Right forelimb (tissue), 1 donor: ENCODE measurements around the gene FBXL17.

Experiments
- DNase-seq: peaks from one replicate; pipeline ENCODE4 v3.0.0-alpha.2; 2018

Gene FBXL17

DNA sequence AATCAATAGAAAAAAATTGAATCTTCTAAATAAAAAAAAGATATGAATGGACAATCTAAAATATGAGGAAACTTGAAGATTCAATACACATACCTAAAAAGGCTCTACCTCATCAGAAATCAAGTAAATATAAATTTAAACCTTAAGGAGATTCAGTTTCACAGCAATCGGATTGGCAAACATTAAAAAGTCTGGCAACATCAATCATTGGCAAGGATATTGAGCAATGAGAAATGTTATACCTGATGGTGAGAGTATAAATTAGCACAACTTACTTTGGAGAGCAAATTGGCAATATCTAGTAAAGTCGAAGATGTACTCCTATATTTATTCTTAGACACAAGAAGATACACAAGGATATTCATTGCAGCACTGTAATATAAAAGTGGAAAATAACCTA is 436.8 kb downstream of the FBXL17 start:
- DNase-seq, result no peak

DNA sequence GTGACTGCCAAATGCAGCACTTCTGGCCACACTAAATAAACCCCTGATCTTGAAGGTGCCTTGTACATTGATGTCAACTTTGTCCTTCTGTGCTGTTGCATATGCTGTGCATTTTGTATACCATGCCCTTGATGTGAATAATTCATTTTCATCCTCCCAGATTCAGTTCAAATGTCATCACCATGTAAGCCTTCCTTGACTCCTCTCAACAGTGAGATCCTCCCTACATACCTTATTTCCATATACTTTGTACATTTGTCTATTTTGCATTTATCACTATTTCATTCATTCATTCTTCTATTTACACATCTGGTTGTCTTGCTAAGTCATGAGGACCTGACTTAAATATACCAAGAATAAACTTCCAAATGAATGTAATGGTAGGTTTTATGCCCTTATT is 438.0 kb downstream of the FBXL17 start:
- no peak for DNase-seq

DNA sequence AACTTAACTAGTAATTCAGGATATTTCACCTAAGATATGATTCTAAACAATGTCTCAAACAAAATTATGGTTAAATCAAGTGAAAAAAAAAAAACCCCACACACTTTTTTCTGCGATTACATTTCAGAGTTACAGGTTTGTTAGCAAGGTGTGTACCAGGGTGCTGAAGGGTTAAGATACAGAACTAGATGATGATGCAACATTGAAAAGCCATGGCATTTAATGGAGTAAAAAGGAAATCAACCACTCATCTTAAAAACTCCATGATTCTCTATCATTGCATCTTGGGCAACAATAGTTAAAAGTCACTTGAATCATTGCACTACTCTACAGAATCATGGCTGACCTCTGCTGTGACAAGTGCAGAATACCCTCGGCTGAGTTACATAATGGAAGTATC is 440.9 kb downstream of the FBXL17 start:
- no peak for DNase-seq

DNA sequence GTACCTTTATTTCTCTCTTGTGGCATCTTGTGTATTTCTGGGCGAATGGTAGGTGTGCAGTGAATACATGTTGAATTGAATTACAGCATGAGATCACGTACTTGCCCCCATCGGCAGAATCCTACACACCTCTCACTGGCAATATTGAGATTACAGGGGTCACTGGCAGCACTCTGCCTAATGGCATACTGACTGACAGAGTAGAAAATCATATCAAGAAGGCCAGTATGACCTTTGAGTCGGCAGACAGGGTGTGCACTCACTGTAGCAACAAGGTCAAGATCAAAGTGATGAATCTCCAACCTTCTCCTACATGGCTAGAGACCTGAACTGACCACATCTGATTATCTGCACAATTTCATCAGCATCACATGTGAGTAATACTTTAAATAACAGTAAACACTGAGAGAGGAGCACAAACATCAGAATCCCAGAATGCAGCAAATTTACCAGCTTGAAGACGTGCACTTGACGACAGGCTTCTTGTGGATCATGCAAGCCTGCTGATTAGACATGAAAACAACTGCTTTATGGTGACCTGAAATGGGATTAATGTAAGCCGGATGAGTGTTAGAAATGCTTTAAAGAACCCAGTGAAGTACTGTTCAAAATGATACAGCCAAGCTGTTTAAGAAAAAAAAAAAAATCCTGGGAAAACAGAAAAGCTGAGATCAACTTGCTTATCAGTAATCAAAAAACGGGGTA is 444.1 kb downstream of the FBXL17 start:
- DNase-seq, result no peak

DNA sequence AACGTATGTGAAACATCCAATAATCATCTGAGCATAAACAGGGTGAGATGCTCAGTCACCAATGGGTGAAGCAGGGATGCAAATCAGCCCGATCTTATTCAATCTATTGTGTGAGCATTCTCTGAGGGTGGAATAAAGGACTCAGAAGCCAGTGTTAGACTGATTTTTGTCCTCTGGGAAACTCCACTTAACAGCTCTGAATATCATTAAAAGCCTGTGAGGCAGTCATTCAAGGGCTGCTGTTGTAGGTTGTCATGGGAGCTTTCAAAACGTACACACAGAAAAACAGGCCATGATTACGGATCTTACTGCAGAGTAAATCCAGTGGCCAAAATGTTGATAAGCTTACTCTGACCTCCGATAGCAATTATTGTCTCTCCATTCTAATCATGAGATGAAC is 444.7 kb downstream of the FBXL17 start:
- no peak for DNase-seq

DNA sequence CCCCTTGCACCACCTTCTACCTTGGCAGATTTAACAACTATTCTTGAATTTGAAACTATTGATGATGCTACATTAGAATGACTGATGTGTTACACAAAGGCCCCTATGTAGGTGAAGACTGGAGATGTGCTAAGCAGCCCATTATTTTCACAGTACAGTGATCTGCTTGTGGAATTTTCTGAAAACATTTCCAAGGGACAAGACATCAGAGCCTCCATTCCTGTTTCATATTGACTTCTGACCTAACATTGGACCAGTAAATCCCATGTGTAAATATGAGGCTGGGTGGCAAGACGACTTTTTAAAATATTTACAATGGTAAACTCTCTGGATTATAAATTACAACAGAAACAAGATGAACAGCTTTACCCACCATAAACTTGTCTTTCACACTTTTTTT is 445.4 kb downstream of the FBXL17 start:
- DNase-seq, result no peak

DNA sequence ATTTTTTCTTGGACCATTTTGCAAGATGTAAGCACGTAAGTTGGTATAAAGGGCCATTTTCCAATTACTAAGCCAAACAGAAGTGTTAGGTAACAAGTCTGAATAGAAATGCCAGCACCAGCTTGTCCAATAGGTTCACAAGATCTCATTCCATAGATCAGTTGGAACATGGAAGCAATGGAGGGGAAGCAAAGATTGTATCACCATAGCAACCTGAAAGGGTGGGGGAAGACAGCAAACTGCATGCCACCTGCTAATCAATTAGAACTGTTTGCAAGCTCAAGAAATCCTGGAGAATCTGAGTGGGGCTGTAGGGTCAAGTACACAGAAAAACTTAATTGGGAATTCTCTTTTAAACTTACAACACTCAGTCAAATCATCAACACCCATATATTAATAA is 446.3 kb downstream of the FBXL17 start:
- no peak for DNase-seq

DNA sequence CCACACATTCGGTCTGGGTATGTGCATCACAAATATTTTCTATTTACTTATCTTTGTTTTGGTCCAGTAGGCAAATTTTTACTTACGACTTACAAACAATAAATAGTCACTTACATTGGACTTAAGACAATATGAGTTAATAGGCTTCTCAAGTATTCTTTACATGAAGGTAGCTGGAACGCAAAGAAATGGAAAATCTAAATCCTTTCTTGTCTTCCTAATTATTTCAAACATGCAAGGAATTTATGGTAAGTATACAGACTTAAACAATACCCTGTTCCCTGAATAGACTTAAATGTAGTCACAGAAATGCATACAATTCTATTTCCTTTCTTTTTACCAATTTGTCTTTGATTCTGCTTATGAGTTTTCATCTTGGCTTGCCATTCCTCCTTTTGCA is 448.6 kb downstream of the FBXL17 start:
- DNase-seq, result no peak

DNA sequence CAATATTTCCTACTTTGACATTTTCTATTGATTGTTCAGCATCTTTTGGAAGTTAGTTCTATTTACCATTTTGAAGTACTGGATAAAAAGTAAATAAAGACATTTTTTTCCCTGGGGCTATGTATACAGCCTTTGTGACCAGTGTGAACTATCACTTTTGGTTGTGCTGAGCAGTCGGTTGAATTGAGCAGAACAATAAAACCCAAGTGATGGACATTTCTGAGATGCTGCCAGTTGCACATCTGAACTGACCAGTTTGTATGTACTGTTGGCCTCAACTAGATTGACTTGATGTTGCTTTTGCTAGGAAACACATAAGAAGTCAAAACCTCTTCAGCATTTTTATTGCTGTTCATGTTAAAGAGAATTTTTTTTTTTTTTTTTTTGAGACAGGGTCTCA is 451.0 kb downstream of the FBXL17 start:
- no peak for DNase-seq

DNA sequence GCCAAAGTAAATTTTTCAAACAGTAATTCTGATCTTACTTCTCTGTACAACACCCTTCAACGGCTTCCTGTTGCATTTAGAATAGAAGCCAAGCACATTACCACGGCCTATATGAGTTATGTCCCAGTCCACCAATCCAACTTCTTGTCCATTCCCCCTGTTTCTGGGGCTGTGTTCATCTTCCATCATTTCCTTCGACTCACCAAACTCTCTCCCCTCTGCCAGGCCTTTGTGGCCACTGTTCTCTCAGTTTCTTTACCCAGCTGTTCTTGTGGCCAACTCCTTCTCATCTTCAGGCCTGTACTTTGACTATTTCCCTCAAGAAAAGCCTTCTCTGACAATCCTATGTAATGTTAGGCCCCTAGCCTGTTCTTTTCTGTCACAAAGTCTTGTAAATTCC is 451.8 kb downstream of the FBXL17 start:
- DNase-seq, result no peak

DNA sequence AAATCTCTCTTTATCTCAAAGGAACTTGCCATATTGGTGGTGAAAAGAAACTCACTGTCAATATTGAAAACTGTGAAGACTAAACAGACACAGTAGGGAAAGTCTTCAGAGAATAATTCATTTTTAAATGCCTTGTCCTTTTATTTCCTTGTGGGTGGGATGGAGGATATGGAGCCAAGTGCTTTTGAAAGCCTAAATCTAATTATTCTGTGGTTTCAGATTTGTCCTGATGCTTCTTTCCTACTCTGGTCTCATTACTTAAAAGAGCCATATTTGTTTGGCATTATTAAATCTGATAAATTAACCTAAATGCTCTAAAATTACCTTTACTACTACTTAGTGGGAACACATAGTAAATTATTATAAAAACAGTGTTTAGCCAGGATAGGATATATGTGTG is 452.8 kb downstream of the FBXL17 start:
- DNase-seq, result no peak

DNA sequence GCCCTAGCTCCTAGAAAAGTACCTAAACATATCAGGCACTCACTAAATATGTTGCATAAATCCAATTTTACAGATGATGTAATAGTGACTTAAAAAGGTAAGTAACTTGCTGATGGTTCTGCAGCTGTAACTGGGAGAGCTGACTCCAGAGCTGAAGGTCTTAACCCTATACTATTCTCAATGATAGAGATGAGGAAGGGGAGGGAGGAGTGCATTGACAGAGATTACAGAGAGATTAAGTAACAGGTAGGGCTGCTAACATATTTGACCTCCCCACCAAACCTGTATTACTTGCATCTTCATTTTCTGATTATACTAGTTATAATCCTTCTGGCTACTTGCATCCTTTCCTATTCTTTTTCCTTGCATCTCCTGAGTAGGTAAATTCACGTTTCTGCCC is 455.8 kb downstream of the FBXL17 start:
- no peak for DNase-seq

DNA sequence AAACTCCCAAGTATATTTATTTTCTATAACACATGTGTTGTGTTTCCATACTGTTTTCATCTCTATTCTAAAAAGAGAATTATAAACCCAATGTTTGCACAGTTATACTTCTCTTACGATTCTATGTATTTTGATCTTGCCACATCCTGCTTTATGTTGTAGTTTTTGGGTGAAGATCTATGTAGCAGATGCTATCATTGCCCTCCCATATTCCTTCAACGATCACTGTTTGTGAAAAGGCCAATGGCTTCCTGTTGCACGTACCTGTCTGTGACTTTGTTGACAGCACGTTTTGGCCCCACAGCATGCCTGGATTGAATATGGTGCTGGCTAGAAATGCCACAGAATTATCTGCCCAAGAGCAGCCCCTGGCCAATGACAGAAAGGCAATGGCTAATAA is 456.7 kb downstream of the FBXL17 start:
- DNase-seq, result no peak

DNA sequence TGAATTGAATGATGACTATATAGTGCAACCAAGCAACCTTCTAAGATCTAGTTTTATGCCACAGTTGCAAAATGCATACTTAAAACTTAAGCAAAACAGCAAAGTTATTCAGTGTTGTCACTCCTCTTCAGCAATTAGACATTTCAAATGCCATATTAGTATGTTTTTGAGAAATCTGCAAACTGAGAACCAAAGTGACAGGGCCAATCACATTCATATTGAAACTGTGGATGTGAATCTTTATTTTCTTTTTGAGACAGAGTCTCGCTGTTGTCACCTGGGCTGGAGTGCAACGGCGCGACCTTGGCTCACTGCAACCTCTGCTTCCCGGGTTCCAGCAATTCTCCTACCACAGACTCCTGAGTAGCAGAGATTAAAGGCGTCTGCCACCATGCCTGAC is 461.9 kb downstream of the FBXL17 start:
- no peak for DNase-seq

DNA sequence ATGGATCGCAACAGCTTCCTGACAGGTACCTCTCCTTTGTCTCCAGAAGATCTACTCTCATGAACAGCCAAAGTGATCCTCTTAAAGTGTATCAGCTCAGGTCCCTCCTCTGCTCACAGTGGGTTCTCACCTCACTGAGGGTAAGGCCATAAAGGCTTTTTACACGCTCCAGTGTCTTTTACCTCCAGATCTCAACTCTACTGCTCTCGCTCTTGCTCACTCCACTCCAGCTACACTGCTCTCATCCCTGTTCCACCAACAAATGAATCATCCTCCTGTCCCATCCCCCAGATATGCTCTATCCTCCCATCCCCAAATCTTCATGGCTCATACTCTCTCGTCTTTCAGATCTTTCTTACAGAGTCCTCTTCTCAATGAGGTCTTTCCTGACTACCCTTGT is 462.5 kb downstream of the FBXL17 start:
- no peak for DNase-seq

DNA sequence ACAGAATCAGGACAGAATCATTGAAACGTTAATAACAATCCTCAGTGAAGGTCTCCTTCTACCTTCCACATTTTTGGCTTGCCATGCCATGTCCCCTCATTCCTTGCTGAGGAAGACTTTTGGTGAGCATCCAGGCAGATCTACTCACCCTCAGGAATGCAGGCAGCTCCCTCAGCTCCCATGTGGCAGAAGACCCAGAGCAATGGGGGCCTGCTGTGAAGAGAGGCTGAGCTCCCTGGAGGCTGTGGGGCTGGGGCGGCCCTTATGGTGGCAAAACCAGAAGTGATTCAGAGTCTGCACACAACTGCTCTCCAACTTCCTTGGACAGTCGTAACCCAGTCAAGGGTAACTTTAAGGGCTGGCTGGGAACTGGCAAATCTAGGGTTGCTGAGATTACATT is 463.9 kb downstream of the FBXL17 start:
- DNase-seq, result no peak

DNA sequence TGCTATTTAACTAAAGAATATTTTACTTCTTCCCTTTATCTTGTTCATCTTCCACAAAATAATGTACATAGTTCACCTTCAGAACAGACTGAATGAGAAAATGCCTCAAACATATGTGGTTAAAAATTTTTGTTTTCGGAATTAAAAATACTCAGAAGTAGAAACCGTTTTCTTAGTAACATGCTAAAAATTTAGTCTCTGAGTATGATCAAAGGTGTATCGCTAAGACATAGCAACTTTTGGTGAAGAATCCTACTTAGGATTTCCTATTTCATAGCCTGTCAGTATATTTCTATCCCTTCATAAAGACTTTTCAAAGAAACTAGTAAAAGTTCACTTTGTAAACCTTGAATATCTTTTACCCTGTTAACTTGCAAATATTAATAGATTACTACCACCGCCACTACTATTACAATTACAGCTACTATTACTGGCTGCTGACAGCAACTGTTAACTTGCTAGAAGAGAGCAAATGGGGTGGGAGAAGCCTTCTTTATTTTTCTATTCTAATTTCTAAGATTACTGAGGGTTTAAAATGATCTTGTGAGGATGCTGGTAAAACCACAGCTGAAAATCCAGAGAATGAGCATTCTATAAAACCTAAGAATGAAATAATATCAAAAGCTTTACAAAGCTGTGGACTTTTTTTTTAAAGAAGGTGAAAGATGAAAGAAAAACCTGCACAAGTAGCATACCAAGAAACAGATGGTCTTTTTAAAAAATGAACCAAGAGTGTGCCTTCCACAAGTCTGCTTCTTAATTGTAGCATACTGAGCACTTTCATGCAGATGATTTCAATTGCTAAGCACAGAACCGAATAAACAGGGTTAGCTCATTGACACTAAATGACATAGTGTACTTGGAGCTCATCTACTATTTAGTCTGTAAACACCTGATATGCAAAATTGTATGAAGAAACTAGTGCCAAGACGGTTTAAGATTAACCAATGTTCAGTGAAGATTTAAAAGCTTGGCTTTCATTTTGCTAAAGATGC is 464.9 kb downstream of the FBXL17 start:
- DNase-seq, result no peak

DNA sequence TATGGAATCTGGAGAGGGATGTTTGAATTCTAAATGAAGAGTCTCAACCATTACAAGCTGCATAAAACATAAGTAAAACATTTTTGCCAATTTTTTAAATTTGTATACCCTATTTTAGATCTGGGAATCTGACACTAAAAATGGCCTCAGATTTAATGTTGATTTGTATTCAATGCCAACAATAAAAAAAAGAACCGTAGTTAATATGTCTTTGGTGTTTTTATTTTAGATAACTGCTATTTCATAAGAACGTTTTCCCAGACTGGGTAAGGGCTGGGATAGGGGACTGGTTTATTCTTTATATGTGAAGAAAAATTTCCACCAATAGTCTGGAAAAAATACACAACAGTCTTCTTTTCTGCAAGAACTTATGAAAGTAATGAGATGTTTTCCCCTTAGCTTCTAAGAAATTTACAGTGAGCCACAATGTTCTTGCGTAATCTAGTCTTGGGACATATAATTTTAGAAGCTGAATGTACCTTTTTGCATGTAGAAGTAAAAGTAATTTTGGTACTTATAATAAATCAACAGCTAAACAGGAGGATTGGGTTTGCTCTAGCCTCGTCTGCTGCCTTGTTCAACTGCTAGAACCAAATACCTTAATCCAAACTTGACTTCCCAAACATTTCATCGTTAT is 466.6 kb downstream of the FBXL17 start:
- no peak for DNase-seq

DNA sequence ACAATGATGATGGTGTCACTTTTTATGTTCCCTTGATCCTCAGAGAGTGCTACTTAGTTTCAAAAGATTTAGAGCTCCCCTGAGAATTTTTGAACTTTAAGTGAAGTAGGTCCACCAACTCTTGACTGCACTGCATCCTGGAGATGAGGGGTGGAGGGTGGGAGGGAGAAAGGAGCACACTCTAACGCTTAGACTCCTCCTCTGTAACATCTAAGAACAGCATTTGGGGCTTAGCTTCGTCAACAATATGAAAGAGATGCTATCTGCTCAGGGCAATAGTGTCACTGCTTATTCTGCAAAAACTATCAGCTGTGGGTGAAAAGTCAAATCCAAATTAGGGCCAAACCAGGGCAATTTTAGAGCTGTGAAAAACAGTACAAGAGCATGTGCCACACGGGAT is 468.4 kb downstream of the FBXL17 start:
- DNase-seq, result no peak

DNA sequence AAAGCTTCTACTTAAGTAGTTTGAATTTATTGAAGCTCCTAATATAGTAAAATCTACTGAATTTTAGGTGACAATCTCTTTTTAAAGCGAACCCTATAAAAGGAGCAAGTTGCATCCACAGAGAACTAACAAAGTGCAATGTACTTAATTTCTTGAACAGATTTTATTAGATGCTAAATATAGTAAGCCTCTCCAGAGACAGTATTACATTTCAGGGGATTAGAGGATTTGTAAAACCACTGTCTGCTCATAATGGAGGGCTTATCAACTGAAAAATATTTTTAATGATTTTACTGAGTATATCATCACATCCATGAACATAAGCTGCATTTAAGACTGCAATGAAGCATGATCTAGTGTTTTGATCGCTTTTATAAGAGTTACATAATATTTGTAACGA is 481.2 kb downstream of the FBXL17 start:
- no peak for DNase-seq

DNA sequence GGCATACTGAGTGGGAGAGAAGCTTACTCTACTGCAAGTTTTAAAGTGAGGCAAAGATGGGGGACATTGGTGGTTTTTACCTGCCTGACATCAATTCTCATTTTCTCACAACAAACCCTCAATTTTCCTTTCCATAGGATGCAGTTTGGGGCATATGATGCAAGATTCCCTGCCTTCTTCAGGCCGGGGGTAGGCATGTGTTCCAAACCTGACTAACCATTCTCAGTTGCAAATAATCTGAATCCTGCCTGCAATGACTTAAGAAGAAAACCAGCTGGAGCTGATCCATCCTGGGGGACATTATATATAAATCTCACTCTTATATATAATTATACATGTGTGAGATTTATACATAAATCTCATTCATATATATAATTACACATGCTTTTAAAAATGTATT is 487.5 kb downstream of the FBXL17 start:
- no peak for DNase-seq

DNA sequence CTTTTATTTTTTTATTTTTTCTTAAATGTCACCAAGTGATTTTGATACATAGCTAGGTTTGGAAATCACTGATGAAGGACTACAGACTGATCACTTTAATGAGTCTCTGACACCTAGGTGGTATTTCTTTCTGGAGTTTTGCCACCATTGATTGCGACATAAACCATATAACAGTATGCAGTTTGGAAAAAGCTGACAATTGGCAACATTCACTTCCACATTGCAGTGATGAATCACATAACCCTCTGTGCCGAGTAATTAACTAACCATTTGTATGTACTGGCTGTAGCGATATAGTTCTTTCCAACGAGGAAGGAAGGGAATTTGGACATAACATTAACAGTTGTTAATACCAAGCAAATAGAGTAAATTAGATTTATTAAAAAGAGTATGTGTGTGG is 488.3 kb downstream of the FBXL17 start:
- no peak for DNase-seq

DNA sequence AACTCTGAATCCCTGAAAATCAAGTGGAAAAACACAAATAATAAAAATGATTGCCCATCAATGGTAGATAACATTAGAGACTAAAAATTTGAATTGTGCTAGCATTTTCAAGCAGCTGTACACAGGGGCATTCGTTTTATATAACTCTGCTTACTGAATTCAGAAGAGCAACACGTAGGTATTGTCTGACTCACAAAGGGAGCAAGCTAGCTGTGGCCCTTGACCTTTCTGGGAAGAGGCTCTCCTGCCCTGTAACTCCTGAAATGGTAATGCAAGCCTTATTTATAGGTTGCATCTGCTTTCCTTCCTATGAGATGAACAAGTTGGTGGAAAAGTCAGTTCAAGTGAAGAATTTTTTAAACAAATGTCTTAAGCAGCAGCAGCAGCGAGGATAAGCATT is 492.5 kb downstream of the FBXL17 start:
- DNase-seq, result no peak

DNA sequence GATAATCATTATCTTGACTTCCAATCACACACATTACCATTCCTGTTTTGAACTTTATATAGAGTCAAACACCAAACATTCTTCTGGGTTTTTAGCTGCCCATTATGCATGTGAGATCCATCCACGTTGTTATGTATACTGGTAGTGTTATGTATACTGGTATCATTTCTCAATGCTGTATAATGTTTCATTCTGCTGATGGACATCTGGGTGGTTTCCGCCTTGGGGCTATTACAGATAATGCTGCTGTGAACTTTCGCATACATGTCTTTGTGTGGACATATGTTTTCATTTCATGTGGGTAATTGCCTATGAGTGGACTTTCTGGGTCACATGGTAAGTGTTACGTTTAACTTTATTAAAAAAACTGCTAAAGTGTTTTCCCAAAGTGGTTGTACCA is 493.4 kb downstream of the FBXL17 start:
- DNase-seq, result no peak
